IMR-90 (cell line): Measurements from ENCODE around the gene ADRA2C.

ENCODE experiments used
- SMC3 ChIP-seq: fragments of 150-350 bp; IDR thresholded peaks from 2 replicates; pipeline ENCODE4 v1.6.1; 2016; ENCODE audit warnings: low read depth, mild to moderate bottlenecking, antibody characterized with exemption, low read length, moderate library complexity
- TF ChIP-seq, protein P1 (sequence below): conservative IDR thresholded peaks from 2 replicates; pipeline ENCODE4 v1.5.1; 2012; ENCODE audit warnings: mild to moderate bottlenecking, low read depth, low read length, improper control_type of control experiment
- TF ChIP-seq, protein P2 (sequence below): fragments of 150-350 bp; IDR thresholded peaks from 2 replicates; pipeline ENCODE4 v1.6.1; 2017; ENCODE audit warnings: mild to moderate bottlenecking, antibody characterized with exemption, low read length, low read depth

DNA sequence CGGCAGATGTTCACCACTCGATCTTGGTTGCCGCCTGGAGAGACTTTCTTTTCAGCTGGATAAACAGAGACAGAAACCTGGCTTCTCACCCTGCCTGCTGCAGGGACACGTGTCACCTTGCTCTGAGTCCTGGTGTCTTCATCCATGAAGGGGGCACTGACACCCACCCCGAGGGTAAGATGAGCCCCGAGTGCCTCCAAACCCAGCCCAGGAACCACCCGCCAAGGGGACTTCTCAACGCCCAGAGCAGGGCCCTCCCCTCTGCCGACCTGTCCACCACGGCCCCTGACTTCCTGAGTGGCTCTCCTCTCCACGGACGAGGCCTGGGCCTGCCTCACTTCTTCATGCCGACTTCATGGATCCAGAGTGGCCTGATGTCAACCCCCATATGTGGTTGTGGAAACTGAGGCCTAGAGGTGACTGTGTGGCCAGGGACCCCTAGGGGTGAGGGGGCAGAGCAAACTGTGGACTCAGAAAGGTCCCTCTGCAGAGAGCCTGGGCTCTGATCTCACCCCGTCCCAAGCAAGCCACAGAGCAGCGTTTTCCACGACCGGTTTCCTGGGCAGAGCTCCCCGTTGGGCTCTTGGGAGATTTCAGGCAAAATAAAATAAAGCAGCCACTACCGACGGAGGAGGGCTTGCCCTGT is 5.1 kb downstream of the ADRA2C start:
- TF ChIP-seq, protein P1, sequence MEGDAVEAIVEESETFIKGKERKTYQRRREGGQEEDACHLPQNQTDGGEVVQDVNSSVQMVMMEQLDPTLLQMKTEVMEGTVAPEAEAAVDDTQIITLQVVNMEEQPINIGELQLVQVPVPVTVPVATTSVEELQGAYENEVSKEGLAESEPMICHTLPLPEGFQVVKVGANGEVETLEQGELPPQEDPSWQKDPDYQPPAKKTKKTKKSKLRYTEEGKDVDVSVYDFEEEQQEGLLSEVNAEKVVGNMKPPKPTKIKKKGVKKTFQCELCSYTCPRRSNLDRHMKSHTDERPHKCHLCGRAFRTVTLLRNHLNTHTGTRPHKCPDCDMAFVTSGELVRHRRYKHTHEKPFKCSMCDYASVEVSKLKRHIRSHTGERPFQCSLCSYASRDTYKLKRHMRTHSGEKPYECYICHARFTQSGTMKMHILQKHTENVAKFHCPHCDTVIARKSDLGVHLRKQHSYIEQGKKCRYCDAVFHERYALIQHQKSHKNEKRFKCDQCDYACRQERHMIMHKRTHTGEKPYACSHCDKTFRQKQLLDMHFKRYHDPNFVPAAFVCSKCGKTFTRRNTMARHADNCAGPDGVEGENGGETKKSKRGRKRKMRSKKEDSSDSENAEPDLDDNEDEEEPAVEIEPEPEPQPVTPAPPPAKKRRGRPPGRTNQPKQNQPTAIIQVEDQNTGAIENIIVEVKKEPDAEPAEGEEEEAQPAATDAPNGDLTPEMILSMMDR: no peak
- TF ChIP-seq SMC3: no peak
- TF ChIP-seq, protein P2, sequence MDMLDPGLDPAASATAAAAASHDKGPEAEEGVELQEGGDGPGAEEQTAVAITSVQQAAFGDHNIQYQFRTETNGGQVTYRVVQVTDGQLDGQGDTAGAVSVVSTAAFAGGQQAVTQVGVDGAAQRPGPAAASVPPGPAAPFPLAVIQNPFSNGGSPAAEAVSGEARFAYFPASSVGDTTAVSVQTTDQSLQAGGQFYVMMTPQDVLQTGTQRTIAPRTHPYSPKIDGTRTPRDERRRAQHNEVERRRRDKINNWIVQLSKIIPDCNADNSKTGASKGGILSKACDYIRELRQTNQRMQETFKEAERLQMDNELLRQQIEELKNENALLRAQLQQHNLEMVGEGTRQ: no peak
